ENCODE results near the gene HOXD11. TPM values are rescaled to one million over a fixed set of nuclear protein-coding genes. Genes with fewer than 3 reads are reported as not detected.

The HOXD11 gene
- polyA plus RNA-seq, 4 donors: 46.0 to 89.2 (median 64.9) TPM

DNA sequence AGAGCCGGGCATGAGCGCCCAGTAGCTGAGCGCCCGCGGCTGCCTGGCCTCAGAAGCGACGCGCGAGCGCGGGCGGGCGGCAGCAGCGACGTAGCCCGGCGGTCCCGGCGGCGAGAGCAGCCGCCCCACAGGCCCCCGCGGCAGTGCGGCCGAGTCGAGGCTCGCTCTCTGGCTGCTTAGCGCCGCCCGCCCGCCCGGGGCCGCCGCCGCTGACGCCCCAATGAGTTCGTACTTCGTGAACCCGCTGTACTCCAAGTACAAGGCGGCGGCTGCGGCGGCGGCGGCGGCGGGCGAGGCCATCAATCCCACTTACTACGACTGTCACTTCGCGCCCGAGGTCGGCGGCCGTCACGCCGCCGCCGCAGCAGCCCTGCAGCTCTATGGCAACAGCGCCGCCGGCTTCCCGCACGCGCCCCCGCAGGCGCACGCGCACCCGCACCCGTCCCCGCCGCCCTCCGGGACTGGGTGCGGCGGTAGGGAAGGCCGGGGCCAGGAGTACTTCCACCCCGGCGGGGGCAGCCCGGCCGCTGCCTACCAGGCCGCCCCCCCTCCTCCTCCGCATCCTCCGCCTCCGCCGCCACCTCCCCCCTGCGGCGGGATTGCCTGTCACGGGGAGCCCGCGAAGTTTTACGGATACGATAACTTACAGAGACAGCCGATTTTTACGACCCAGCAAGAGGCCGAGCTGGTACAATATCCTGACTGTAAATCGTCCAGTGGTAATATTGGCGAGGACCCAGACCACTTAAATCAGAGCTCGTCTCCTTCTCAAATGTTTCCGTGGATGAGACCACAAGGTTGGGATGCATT, 23.3 kb downstream of the HOXD11 start:
- peak in 1 of 4 donors; percentile 93 for DNase-seq (ENCODE audit: low read depth in 4 of 4, low spot score in 2 of 4)

DNA sequence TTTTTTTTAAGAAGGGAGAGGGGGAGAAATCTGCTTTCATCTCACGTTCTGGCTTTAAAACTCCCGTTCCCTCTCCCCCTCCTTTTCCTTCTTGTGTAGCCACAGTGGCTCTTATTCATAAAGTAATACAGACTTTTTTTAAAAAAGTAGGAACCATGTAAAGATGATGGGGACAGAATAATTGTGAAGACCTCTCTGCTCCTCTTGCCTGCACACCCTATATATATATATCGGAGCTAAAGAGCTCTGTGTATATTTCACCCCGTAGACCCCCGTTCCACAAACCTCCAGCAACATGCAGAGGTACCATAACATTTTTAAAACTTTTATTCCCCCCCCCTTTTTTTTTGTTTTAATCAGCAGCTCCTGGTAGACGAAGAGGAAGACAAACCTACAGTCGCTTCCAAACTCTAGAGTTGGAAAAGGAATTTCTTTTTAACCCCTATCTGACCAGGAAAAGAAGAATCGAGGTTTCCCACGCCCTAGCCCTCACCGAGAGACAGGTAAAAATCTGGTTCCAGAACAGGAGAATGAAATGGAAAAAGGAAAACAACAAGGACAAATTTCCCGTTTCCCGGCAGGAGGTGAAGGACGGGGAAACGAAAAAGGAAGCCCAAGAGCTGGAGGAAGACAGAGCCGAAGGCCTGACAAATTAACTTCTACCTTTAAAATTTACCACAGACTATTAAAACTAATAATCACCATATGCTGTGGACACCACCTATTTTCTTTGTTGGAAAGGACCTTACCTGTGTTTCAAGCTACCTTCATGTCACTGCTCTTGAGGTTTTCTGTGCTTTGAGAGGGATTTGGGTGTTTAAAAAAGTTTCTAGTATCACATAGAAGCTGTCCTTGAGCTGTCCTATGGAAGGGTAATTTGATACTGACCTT, 24.1 kb downstream of the HOXD11 start:
- no peak for DNase-seq (ENCODE audit: low read depth in 4 of 4, low spot score in 2 of 4)

DNA sequence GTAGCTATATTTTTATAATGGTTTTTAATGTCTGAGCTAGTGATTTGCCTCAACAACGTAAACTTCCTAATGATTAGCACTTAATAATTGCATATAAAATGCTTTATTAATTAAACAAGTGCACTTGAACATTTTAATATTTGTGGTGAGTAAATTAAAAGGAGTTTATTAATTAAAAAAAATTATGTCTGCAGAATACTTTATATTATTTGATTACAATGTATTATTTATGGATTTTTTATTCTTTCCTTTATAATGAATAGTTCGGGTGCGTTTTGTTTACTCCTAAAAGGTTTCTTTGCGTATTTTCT, 24.7 kb downstream of the HOXD11 start:
- DNase-seq (ENCODE audit: low read depth in 4 of 4, low spot score in 2 of 4): no peak

DNA sequence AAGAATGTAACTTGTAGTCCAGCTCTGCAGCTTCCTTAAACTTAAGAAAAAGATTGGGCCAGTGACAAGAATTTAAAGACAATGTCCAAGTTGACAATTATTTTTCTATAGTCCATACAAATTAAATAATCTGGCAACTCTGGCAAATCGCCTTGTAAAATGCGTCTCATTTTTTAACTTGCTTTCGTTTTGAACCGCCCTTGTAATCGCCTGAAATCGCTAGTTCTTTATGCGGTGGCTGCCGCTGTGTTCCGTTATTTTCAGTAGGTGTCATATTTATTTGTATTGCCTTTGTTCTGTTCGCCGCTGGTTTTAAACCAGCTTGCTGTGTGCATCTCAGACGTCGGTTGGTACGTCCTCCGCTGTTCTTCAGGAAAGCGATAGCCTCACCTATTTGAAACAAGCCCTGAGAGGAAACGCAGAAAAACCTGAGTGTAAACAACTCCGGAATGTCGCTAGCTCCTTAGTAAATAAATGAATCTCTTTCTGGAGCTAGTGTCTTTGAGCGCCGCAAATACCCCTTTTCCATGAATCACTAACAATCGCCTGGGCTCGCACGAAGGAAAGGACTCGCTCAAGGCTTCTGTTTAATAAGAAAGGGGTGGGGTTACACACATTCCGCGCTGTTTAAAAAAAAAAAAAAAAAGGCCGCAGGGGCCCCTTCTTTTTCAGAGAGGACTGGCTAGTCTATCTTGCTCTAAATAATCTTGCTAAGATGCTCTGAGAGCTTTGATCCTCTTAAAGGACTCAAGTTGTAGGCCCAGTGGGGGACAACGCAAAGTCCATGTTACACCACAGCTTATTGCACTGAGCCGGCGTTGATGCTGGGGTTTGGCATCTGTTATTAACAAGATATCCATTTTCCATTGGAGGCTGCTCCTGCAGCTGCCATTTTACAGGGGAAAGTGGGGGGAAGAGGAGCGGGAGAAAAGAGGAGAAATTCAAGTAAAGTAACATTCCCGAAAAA, 25.4 kb downstream of the HOXD11 start:
- no peak for DNase-seq (ENCODE audit: low read depth in 4 of 4, low spot score in 2 of 4)

DNA sequence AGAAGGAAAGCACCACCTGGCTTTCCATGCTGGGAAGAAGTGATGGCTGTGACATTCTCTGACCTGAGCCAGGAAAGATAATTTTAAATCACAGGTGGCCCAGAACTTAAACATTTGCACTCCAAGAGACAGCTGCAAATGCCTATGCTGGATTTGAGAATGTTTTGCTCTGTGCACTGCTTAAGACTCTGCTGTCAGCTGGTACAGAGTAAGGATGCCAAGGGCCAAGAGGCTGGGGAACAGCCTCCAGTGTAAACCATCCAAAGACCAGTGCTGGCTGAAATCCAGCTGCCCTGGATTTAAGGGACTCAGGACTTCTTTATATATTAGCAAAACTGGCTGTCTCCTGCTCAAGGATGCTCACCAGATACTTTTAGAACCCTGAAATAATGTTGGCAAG, 26.3 kb downstream of the HOXD11 start:
- no peak for DNase-seq (ENCODE audit: low read depth in 4 of 4, low spot score in 2 of 4)

DNA sequence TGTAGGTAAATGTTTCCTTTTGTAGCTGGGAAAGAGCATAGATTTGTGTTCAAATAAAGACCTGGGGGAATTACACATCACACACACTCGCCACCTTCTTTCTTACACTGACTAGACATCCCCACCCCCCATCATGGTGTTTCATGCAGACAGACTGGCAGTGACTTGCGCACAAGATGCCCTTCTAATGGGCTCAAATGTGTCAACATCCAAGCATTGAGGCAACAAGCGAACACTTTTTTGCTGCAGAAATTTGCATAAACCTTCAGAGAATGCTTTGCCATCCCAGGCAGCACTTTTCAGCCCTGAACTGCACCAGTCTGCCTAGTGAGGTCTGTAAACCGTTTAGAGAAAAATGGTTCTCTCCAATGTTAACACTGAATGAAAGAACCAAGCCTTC, 27.0 kb downstream of the HOXD11 start:
- DNase-seq (ENCODE audit: low read depth in 4 of 4, low spot score in 2 of 4): no peak

DNA sequence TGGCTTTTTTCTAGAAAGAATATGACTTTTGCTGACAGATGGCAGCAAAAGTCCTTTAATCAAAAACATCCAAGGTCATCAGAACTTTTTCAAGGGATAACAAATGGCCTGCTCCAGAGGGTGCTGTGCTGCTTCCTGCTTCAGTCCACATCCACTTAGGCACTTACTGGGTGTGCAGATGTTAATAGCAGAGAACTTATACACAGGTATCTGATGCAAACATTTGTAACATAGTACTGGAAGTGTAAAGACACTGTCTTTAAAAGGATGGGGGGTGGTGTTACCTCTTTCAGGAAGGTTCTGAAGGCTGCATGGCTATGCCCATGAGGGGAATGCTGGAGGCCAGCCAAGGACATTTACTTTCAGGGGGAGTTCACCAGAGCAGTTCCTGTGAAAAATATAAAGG, 28.0 kb downstream of the HOXD11 start:
- no peak for DNase-seq (ENCODE audit: low read depth in 4 of 4, low spot score in 2 of 4)

DNA sequence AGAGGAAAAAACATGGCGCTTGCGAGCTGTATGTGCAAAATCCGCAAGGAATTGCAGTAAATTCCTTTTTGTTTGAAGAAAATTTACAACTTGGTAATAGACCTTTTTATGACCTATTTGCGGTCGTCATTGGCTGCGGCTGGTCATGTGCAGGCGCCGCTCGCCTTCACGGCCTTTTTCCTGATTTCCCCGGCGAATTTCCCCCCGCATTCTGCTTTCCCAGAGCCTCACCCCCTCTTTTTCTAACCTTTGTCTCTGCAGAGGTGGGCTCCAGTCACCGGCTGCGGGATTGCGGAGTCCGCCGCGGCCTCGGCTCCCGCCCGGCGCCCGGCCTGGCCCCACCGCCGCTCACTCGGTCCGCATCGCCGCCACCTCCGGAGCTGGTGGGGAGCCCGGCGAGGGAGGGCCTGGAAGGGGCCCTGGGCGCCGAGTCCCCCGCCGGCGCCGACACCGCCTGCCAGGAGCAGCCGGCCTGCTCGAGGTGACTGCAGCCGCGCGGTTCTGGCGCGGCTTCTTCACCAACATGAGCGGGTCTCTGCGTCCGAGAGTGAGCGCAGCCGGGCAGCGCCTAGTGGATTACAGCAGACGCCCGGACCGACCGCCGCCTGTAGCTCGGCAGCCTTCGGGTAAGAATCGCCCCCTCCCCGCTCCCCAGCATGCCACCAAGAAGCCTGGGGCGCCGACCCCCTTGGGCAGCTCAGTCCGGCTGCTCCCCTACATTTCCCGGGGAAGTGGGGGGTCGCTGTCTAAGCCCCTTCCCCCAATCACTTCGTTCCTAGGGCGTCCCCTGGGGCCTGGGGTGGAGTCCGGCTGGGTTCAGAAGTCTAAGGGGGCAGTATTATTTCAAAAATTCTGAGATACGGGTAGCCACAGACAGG, 29.5 kb downstream of the HOXD11 start:
- no peak for DNase-seq (ENCODE audit: low read depth in 4 of 4, low spot score in 2 of 4)

DNA sequence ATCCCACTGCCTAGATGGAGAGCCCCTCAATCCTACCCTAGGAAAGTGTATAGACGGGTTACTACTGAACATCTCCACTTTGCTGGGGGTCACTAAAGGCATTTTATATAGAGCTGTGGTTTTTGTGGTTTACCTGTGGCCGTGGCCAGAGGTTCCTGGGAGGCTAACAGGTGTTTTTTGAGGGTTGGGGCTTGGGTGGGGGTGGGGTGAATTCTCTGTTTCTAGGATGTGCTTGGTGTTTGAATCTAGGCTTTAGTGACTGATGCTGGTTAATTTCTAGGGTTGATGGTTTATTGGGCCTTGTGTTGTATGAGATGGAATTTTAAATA, 30.1 kb downstream of the HOXD11 start:
- DNase-seq (ENCODE audit: low read depth in 4 of 4, low spot score in 2 of 4): no peak

DNA sequence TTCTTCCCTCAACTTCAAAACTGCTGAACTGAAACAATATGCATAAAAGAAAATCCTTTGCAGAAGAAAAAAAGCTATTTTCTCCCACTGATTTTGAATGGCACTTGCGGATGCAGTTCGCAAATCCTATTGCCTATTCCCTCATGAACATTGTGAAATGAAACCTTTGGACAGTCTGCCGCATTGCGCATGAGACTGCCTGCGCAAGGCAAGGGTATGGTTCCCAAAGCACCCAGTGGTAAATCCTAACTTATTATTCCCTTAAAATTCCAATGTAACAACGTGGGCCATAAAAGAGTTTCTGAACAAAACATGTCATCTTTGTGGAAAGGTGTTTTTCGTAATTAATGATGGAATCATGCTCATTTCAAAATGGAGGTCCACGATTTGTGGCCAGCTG, 30.8 kb downstream of the HOXD11 start:
- no peak for DNase-seq (ENCODE audit: low read depth in 4 of 4, low spot score in 2 of 4)

DNA sequence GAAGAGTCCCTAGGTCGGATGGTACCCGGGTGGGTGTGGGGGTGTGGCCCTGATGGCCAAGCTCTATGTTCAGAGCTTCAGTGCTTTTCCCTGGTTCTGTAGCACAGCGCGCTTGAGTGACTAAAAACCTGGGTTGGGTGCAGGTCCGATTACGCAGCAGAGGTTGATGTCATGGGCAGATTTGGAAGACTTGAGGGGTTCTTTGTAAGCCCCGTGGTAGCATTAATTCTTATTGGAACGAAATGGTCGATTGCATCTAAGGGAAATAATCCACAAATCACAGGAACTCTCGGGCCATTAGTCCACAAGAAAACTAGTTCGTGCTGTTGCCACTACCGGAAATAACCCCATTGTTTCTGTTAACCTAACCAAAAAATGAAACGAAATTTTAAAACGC, 31.4 kb downstream of the HOXD11 start:
- no peak for DNase-seq (ENCODE audit: low read depth in 4 of 4, low spot score in 2 of 4)

DNA sequence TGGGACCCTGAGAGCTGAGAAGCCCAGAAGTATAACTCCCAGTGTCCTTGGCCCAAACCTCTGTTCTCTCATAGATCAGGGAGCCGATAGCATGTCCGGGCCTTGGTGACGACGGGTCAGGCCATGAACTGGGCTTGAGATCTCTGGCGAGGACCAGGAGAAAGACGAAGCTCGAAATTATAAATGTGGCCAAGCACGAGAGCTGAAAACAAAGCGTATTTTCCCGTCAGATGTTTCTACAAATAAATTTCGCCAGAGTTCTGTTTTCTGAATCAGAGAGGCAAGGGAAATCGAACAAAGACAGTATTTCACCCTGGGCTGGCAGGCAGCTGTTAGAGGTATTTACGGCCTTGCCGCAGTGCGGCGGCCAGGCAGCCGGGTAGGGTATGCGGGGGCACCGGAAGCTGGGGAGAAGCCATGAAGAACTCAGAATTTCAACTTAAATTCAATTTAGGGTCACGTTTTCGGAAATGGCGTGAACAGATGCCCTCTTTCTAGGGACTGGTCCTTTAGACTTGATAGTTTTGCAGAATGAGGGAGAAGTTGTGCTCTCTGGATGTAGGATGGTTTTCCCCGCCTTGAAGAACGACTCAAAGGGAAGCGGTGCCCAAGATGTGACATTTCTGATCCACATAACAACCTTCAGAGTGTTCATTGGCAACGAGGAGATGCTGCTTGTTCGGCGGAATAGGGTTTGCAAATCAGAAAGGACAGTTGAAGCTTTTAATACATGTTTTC, 32.0 kb downstream of the HOXD11 start:
- DNase-seq (ENCODE audit: low read depth in 4 of 4, low spot score in 2 of 4): no peak

DNA sequence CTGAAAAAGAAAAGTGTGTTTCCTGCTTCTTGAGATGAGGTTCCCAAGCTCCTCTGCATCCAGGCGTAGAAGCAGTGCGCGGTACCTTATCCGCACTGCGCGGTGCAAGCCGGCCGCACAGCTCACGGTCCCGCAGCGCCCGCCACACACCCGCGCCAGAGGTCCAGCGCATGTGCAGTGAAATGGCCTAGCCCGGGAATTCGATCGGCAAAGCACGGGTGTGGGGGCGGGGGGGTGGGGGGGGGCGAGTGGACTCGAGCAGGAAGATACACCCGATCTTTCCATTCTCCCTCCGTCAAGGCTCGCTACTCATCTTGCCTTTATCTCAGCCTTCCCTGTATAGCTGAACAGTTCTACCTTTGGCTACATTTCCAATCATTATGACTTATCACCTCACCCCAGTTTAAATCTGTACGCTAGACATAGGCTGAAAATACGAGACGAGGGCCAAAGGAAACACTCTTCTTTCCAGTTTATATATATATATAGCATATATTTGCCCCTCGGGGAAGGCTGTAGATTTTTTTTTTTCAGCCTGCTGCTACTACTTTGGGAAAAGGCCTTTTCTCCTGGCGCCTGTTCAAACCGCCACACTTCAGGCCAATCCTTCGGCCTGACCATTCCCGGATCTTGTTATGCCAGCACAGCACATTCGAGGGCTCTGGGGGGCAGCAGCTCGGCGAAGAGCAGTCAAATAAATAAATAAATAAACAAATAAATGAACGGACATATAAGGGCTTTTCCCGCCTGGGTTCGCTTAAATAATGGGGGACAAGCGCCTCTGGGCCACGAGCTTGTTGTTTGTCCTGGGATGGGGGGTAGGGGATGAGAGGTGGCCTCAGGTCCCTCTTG, 32.8 kb downstream of the HOXD11 start:
- no peak for DNase-seq (ENCODE audit: low read depth in 4 of 4, low spot score in 2 of 4)

DNA sequence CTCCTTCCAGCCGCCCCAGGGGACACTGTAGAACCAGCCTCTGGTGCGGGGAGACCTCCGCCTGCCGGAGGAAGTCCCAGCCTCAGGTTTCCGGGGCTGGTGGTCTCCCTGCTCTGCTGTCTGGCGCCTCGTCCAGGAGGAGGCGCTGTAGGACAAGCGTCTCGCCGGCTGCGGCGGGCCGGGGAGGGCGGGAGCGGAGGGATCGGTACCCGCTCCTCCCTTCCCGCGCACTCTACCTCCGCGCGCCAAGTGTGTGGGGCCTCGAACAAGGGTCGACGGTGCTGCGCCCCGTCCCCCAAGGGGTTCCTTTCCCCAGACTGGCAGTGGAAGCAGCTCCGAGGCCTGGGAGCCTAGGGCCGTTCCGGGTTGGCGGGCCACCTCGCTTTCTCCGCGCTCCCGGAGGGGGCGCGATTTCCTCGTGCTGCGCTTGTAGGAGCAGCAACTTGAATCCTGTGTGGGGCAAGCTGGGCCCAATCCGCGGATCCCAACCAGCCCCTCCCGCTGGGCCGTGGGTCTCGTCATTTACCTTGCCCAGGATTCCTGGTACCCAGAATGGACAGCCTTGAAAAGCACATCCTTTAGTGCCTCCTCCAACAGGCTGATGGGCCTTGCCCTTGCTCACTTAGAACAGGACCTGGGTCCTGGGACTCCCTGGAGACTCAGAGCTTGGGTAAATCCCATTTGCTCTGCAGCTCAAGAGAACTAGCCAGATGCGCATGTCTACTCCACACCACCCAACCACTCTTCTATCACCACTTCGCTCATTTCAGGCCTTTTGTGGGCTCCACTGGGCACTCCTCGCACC, 33.6 kb downstream of the HOXD11 start:
- no peak for DNase-seq (ENCODE audit: low read depth in 4 of 4, low spot score in 2 of 4)

DNA sequence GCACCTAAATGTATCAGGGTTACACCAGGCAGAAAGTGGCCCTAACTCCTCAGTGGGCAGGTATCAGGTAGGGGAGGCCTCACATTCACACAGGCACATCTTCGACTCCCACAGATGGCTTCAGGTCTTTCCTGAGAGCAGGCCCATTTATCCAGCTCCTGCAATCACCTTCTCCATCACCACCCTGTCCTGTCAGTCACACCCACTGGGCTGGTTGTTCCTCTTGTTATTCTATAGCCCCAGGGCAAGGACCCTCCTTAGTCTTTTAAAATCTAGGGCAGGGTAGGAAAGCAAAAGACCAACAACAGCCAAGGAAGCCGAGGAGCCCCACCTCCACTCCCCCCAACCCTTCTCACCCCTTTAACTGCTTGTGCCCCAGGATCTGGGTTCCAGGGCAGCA, 35.2 kb downstream of the HOXD11 start:
- no peak for DNase-seq (ENCODE audit: low read depth in 4 of 4, low spot score in 2 of 4)

DNA sequence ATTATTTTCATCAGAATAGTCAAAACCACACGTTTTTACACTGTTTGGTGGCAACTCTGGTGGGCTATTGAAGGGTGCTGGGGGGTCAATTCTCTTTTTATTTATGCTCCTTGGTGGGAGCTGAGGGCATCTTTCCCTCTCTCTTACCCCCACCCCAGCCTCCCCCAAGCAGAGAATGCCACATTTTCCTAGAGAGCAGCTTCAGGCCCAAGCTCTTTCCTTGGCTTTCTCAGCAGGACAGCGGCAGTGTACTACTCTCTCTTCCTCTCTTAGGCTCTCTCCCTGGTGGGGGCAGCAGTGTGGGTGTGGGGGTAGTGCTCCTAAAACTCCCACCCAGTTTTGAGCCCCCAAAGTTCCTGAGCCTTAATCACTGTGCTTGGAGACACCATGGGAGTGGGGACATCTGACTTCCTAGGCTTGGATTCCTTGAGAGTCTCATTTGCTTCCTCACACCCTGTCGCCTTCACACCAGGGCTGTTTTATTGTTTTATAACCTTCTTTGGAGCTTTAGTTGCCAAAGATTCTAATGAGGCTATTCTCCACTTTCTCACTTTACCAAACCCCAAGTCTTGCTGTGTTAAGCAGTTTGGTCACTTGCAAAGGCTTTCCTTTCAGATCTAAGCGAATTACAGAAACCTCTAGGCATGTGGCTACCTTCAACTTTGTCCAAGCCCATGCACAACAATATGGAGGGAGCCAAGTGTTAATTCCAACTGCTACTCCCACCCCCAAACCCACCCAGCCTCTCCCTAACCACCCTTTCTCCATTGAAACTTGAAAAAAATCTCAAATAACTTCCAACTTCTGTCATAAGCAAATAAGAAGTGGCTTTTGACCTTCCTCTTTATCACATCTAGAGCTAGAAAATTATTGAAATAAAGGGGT, 38.2 kb downstream of the HOXD11 start:
- no peak for DNase-seq (ENCODE audit: low read depth in 4 of 4, low spot score in 2 of 4)

DNA sequence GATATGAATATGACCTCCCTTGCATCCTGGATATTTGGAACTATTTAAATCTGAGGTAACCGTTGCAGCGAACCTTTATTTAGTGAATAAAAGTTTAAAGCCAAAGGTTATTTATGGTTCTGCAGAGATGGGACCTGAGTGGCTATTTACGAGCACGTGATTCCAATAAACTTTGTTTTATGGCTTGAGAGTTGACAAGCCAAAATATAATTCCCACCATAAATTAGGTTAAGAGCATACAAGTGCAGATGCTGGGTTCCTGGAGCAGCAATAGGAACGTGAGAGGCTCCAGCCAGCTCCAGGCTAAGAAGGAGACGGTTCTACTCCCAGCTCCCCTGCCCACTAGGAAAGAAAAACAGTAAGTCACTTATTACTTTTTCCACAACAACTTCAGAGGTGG, 39.0 kb downstream of the HOXD11 start:
- DNase-seq (ENCODE audit: low read depth in 4 of 4, low spot score in 2 of 4): no peak
